IPS-18c (cell line): ENCODE results near the gene ERBB2.
"Not testable (repeated sequence)": the region's sequence is repeated elsewhere in the genome, so short reads cannot be mapped to it uniquely, and the experiment has no call there.

Experiments used
- H3K4me3 ChIP-seq: 2 replicates; pipeline ENCODE4 v1.7.0; 2013; ENCODE audit warnings: low read depth, mild to moderate bottlenecking, low read length, moderate library complexity; ENCODE audit not compliant: insufficient read depth
- H3K9me3 ChIP-seq: one replicate; pipeline ENCODE4 v1.6.1; 2013; ENCODE audit warnings: mild to moderate bottlenecking, low read length, moderate library complexity; ENCODE audit not compliant: control insufficient read depth, insufficient read depth

Gene ERBB2

DNA sequence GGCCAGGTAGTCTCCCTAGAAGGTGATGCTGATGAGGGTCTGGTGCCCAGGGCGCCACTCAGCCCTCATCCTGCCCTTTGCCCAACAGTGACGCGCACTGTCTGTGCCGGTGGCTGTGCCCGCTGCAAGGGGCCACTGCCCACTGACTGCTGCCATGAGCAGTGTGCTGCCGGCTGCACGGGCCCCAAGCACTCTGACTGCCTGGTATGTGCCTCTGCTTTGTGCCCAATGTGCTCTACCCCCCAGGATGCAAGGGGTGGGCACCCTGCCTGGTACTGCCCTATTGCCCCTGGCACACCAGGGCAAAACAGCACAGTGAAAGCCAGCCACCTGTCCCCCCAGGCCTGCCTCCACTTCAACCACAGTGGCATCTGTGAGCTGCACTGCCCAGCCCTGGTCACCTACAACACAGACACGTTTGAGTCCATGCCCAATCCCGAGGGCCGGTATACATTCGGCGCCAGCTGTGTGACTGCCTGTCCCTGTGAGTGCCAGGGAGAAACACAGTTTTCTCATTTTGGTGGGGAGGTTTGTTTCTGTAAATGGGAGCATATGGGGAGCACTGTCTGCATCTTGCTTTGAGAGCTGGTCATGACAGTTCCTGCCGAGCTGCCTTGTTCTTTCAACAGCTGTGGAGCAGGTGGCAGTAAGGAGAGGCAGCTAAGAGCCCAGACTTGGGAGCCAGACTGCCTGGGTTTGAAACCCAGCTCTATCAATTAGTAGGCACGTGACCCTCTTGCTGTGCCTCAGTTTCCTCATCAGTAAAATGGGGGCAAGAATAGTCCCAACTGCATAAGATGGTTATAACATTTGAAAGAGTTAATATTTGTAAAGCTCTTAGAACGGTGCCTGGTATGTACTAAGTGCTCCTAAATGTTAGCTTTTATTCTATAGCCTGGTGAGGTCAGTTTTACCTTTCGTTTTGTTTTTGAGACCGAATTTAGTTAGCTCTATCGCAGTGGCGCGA lies 10.4 kb downstream of the ERBB2 start:
- no peak overlapping the region for H3K4me3 ChIP-seq

GRCh38 chr17:39711071-39711470 lies 11.2 kb downstream of the ERBB2 start:
- not testable (repeated sequence) for H3K4me3 ChIP-seq, H3K9me3 ChIP-seq

More for the DNA sequence above, 10.4 kb downstream of the ERBB2 start:
- no peaks in the 10 kb centered on the region for H3K9me3 ChIP-seq

GRCh38 chr17:39711851-39712250 lies 12.0 kb downstream of the ERBB2 start:
- no peak overlapping the region for H3K4me3 ChIP-seq

DNA sequence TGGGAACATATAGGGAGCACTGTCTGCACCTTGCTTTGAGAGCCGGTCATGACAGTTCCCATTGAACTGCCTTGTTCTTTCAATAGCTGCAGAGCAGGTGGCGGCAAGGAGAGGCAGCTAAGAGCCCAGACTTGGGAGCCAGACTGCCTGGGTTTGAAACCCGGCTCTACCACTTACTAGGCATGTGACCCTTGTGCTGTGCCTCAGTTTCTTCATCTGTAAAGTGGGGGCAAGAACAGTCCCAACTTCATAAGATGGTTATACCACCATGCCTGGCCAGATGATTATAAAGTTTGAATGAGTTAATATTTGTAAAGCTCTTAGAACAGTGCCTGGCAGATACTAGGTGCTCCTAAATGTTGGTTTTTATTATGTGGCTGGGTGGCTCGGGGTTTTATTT lies 14.4 kb downstream of the ERBB2 start:
- H3K4me3 ChIP-seq, result no peak overlapping the region
- no peaks in the 10 kb centered on the region for H3K9me3 ChIP-seq

More at GRCh38 chr17:39711851-39712250, 12.0 kb downstream of the ERBB2 start:
- H3K9me3 ChIP-seq, result no peaks in the 10 kb centered on the region

GRCh38 chr17:39715375-39716072 lies 15.7 kb downstream of the ERBB2 start:
- no peaks in the 10 kb centered on the region for H3K9me3 ChIP-seq
- H3K4me3 ChIP-seq, result no peak overlapping the region

- Histone ChIP-seq H3K4me3 (no peak overlapping the region), H3K9me3 (no peaks in the 10 kb centered on the region)
Observed at GRCh38 chr17:39716073-39716818, 16.4 kb downstream of the ERBB2 start.

GRCh38 chr17:39716879-39717536 lies 17.1 kb downstream of the ERBB2 start:
- H3K9me3 ChIP-seq, result no peaks in the 10 kb centered on the region
- H3K4me3 ChIP-seq, result no peak overlapping the region

DNA sequence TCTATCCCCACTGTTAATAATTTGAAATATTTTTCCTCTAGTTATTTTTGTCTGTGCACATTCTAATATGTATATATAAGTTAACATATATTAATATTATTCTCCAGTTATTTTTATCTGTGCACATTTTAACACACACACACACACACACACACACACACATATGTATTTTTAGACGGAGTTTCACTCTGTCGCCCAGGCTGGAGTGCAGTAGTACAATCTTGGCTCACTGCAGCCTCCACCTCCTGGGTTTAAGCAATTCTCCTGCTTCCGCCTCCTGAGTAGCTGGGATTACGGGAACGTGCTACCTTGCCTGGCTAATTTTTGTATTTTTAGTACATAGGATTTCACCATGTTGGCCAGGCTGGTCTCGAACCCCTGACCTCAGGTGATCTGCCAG lies 17.8 kb downstream of the ERBB2 start:
- no peaks in the 10 kb centered on the region for H3K9me3 ChIP-seq

GRCh38 chr17:39719563-39720355 lies 19.9 kb downstream of the ERBB2 start:
- no peak overlapping the region for H3K4me3 ChIP-seq
- H3K9me3 ChIP-seq, result no peaks in the 10 kb centered on the region

More for the DNA sequence above, 17.8 kb downstream of the ERBB2 start:
- H3K4me3 ChIP-seq, result no peak overlapping the region

DNA sequence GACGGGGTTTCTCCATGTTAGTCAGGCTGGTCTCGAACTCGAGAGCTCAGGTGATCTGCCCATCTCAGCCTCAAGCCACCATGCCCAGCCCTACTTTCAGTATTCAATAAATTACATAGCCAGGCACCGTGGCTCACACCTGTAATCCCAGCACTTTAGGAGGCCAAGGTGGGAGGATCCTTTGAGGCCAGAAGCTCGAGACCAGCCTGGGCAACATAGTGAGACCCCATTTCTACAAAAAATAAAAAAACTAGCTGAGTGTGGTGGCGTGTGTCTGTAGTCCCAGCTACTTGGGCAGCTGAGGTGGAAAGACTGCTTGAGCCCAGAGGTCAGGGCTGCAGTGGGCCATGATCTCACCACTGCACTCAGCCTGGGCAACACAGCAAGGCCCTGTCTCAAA lies 22.2 kb downstream of the ERBB2 start:
- H3K4me3 ChIP-seq, result no peak overlapping the region

DNA sequence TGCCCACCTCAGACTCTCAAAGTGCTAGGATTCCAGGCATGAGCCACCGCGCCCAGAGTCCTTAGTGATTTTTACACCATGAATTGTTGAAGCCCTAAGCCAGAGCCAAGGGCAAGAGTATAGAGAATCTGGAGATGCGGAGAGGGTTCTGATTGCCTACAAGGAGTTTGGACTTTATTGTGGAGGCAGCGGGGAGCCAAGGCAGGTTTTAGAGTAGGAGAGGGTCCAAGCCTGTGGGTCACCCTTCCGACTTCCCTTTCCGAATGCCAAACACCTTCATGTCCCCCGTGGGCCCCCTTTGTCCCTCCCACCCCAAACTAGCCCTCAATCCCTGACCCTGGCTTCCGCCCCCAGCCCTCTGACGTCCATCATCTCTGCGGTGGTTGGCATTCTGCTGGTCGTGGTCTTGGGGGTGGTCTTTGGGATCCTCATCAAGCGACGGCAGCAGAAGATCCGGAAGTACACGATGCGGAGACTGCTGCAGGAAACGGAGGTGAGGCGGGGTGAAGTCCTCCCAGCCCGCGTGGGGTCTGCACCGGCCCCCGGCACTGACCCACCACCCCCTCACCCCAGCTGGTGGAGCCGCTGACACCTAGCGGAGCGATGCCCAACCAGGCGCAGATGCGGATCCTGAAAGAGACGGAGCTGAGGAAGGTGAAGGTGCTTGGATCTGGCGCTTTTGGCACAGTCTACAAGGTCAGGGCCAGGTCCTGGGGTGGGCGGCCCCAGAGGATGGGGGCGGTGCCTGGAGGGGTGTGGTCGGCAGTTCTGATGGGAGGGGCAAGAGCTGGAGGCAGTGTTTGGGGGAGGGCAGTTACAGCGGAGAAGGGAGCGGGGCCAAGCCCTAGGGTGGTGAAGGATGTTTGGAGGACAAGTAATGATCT lies 23.3 kb downstream of the ERBB2 start:
- Histone ChIP-seq H3K4me3 (no peak overlapping the region; the same call in 1 of the 2 replicates), H3K9me3 (peaks cover 2% of the 10 kb centered on the region)

More for the DNA sequence above, 22.2 kb downstream of the ERBB2 start:
- no peaks in the 10 kb centered on the region for H3K9me3 ChIP-seq

DNA sequence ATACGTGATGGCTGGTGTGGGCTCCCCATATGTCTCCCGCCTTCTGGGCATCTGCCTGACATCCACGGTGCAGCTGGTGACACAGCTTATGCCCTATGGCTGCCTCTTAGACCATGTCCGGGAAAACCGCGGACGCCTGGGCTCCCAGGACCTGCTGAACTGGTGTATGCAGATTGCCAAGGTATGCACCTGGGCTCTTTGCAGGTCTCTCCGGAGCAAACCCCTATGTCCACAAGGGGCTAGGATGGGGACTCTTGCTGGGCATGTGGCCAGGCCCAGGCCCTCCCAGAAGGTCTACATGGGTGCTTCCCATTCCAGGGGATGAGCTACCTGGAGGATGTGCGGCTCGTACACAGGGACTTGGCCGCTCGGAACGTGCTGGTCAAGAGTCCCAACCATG lies 24.9 kb downstream of the ERBB2 start:
- H3K9me3 ChIP-seq, result peaks cover 2% of the 10 kb centered on the region
- H3K4me3 ChIP-seq, result no peak overlapping the region

GRCh38 chr17:39725923-39726322 lies 26.1 kb downstream of the ERBB2 start:
- H3K9me3 ChIP-seq, H3K4me3 ChIP-seq: not testable (repeated sequence)

- H3K4me3 ChIP-seq, result no peak overlapping the region
- H3K9me3 ChIP-seq, result peaks cover 2% of the 10 kb centered on the region
Observed at GRCh38 chr17:39726617-39727016, 26.8 kb downstream of the ERBB2 start.

DNA sequence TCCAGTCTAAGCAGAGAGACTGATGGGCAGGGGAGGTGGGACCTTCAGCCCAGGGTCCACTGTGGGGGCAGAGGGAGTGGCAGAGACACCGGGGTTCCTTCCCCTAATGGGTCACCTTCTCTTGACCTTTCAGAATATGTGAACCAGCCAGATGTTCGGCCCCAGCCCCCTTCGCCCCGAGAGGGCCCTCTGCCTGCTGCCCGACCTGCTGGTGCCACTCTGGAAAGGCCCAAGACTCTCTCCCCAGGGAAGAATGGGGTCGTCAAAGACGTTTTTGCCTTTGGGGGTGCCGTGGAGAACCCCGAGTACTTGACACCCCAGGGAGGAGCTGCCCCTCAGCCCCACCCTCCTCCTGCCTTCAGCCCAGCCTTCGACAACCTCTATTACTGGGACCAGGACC lies 27.7 kb downstream of the ERBB2 start:
- Histone ChIP-seq H3K4me3 (no peak overlapping the region), H3K9me3 (peaks cover 2% of the 10 kb centered on the region)
